Ascending aorta (tissue), 2 donors: ENCODE measurements around the gene LMTK2. TPM values are rescaled to one million over a fixed set of nuclear protein-coding genes. Genes with fewer than 3 reads are reported as not detected.

Experiments
- DNase-seq, 2 donors: peaks; one replicate each; pipeline ENCODE4 v3.0.0-alpha.2; 2019; ENCODE audit warnings: low spot score in 2 of 2
- H3K27ac ChIP-seq, 2 donors: fragments of 200-600 bp; sonication (generic); one replicate each; pipeline ENCODE4 v1.5.1; 2016 to 2017; ENCODE audit warnings: mild to moderate bottlenecking in 1 of 2
- H3K27me3 ChIP-seq: fragments of 200-600 bp; sonication (generic); one replicate; pipeline ENCODE4 v1.5.1; 2017
- H3K36me3 ChIP-seq, 2 donors: fragments of 200-600 bp; sonication (generic); one replicate each; pipeline ENCODE4 v1.5.1; 2016
- H3K4me1 ChIP-seq, 2 donors: fragments of 200-600 bp; sonication (generic); one replicate each; pipeline ENCODE4 v1.5.1; 2016 to 2017; ENCODE audit warnings: mild to moderate bottlenecking in 1 of 2
- H3K4me3 ChIP-seq, 2 donors: fragments of 200-600 bp; sonication (generic); one replicate each; pipeline ENCODE4 v1.5.1; 2016 to 2017; ENCODE audit warnings: mild to moderate bottlenecking in 1 of 2
- H3K9me3 ChIP-seq, 2 donors: fragments of 200-600 bp; sonication (generic); one replicate each; pipeline ENCODE4 v1.5.1; 2016
- intact Hi-C: fragments of 100-400 bp; cut with DNase I; formaldehyde crosslinking; loops from one replicate; pipeline ENCODE4 v1.15.1; 2023
- total RNA-seq: library from RNA; depleted of rRNA; stranded (reverse); fragments of >200 nt; gene quantifications from one replicate; pipeline ENCODE4 v1.1.0, GENCODE V29; 2016
- TF ChIP-seq, protein P1 (sequence below), 3 experiments: fragments of 200-600 bp in 2 of 3; fragments of 450-650 bp in 1 of 3; sonication (generic) in 2 of 3; IDR thresholded peaks; one replicate each; pipeline ENCODE4 v1.5.1; 2016 to 2019; ENCODE audit warnings: antibody characterized with exemption in 3 of 3, mild to moderate bottlenecking in 1 of 3, moderate library complexity in 1 of 3

The LMTK2 gene
- total RNA-seq, 1 donor from 2014 or later, result 11.8 TPM

DNA sequence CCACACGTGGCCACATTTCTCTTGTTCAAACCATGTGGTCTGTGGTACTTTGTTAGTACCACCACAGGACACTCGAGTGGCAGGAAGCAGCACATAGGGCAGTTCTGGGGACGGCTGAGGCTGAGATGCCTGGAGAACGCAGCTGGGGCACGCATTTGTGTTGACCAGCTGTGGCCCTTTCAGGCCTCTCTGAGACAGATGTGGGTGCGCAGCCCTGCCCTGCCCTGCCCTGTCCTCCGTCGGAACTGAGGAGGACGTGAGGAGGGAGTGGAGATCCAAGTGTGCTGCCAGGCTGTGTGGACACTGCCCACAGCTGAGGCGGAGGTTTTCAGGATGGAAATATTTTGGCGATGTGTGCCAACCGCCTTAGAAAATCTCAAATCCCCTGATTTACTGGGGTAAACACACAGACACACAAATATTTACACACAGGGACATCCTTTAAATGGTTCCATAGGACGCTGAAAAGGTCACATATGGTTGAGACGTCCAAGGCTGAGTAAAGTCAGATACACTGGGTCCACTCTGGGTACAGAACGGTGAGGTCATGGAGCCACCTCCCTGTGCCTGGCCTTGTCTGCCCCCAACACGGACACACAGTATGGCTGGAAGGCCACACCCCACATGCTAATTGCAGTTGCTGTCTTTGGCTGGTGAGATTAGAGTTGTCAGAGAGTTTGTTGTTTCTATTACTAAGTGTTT is 119.4 kb downstream of the LMTK2 start:
- DNase-seq, result no peak
- Histone ChIP-seq H3K27me3 (no peaks in the 10 kb centered on the region), H3K4me3 (no peak overlapping the region), H3K36me3 (peaks cover 35 to 67% of the 10 kb centered on the region in 2 donors), H3K27ac (no peak overlapping the region), H3K4me1 (no peaks in the 10 kb centered on the region), H3K9me3 (no peaks in the 10 kb centered on the region)
- intact Hi-C loops, result no loop called here
- TF ChIP-seq, protein P1, sequence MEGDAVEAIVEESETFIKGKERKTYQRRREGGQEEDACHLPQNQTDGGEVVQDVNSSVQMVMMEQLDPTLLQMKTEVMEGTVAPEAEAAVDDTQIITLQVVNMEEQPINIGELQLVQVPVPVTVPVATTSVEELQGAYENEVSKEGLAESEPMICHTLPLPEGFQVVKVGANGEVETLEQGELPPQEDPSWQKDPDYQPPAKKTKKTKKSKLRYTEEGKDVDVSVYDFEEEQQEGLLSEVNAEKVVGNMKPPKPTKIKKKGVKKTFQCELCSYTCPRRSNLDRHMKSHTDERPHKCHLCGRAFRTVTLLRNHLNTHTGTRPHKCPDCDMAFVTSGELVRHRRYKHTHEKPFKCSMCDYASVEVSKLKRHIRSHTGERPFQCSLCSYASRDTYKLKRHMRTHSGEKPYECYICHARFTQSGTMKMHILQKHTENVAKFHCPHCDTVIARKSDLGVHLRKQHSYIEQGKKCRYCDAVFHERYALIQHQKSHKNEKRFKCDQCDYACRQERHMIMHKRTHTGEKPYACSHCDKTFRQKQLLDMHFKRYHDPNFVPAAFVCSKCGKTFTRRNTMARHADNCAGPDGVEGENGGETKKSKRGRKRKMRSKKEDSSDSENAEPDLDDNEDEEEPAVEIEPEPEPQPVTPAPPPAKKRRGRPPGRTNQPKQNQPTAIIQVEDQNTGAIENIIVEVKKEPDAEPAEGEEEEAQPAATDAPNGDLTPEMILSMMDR (IDR thresholded peaks at IDR 0.05), result no peak

GRCh38 chr7:98227939-98228338 is 121.3 kb downstream of the LMTK2 start:
- Histone ChIP-seq H3K27ac (no peak overlapping the region), H3K4me3 (no peak overlapping the region), H3K27me3 (no peaks in the 10 kb centered on the region), H3K4me1 (no peaks in the 10 kb centered on the region), H3K36me3 (peaks cover 21 to 66% of the 10 kb centered on the region in 2 donors), H3K9me3 (no peaks in the 10 kb centered on the region)
- TF ChIP-seq, protein P1 (IDR thresholded peaks at IDR 0.05), result no peak
- intact Hi-C loops, result no loop called here
- no peak for DNase-seq

DNA sequence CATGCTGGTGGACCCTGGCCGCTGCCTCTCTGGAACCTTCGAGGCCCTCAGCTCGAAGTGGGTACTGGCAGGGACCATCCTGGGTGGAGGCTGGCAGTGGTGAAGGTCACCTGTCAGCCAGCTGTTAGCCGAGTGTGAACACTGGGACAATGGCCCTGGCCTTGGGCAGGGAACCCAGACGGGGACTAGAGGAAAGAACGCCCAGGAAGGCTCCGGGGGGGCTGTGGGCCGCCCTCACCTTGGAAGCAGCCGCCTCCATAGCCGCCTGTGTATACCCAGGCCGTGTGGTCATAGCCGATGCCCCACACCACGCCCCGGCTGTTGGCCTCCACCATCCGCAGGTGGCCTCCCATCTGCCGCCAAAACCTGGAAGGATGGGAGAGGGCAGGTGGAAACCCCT is 122.1 kb downstream of the LMTK2 start:
- no peak overlapping the region for H3K4me3 ChIP-seq
- no peak for DNase-seq
- no peaks in the 10 kb centered on the region for H3K27me3 ChIP-seq
- no peaks in the 10 kb centered on the region for H3K4me1 ChIP-seq
- TF ChIP-seq, protein P1 (IDR thresholded peaks at IDR 0.05), result no peak
- H3K27ac ChIP-seq, result no peak overlapping the region
- intact Hi-C loops, result no loop called here
- H3K9me3 ChIP-seq, result no peaks in the 10 kb centered on the region
- peaks cover 27 to 71% of the 10 kb centered on the region in 2 donors for H3K36me3 ChIP-seq

GRCh38 chr7:98229441-98229840 is 122.8 kb downstream of the LMTK2 start:
- TF ChIP-seq, protein P1 (IDR thresholded peaks at IDR 0.05), result no peak
- peaks cover 22 to 68% of the 10 kb centered on the region in 2 donors for H3K36me3 ChIP-seq
- no peak overlapping the region for H3K27ac ChIP-seq
- H3K4me1 ChIP-seq, result no peaks in the 10 kb centered on the region
- H3K9me3 ChIP-seq, result no peaks in the 10 kb centered on the region
- no peak for DNase-seq
- no peaks in the 10 kb centered on the region for H3K27me3 ChIP-seq
- intact Hi-C loops, result no loop called here
- H3K4me3 ChIP-seq, result no peak overlapping the region

DNA sequence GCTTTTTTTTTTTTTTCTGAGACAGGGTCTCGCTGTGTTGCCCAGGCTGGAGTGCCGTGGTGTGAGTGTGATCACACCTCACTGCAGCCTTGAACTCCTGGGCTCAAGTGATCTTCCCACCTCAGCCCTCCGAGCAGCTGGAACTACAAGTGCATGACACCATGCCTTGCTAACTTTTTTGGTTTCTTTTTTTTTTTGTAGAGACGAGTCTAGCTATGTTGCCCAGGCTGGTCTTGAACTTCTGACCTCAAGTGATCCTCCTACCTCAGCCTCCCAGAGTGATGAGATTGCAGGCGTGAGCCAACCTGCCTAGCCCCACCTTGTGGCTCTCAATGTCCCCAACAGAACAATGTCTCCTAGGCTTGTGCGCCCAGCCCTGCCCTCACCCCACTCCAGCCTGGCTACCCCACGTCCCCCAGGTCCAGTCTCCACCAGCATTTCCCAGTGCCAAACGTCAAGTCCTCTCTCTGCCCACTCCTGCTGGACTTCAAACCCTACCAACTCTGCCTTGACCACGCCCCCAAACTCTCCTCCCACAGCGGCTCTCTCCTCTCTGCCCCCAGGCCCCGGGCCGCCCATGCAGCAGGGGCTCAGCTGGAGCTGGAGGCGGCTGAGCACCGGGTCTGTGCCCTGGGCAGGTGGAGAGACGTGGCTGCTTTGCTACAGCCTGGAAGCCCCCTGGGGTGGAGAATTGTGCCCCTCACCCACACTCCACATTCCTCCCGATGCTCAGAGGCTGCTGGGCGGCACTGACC is 123.5 kb downstream of the LMTK2 start:
- no peak for DNase-seq
- Histone ChIP-seq H3K36me3 (peaks cover 18 to 62% of the 10 kb centered on the region in 2 donors), H3K27me3 (no peaks in the 10 kb centered on the region), H3K27ac (no peak overlapping the region), H3K4me1 (no peaks in the 10 kb centered on the region), H3K9me3 (no peaks in the 10 kb centered on the region), H3K4me3 (no peak overlapping the region)
- TF ChIP-seq, protein P1 (IDR thresholded peaks at IDR 0.05), result no peak
- intact Hi-C loops, result no loop called here
